Measurements from ENCODE around the gene R3HDM2. TPM values are rescaled to one million over a fixed set of nuclear protein-coding genes. Genes with fewer than 3 reads are reported as not detected.

The R3HDM2 gene
- total and polyA plus RNA-seq, 7 experiments from 2014 or later: 13.7 to 145 (median 111) TPM

DNA sequence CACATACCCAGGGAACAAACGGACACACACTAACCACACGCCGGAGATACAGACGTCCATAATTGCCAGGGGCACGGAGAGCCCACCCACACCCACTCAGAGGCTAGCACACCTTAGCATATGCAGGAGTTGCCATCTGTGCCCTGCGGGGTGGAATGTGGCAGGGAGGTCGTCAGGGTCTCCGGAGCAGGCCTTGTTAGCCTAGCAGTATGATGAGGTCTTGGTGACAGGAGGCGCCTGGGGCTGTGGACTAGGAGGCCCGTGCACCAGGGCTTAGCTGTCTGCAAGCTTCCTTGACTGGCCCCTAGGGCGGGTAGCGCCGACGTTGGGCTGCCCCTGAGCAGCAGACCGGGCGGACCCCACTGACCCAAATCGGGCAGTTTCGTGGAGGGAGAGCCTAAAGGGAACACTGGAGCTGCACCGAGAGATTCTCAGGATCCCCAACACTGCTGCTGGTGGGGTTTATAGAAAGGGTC, 189.9 kb downstream of the R3HDM2 start:
- peak overlapping the region; percentile 80 for H3K4me3 ChIP-seq (ENCODE audit: low read length)
- H3K27me3 ChIP-seq (ENCODE audit: control insufficient read depth in 2 of 2, insufficient read depth in 2 of 2, low read length in 2 of 2): peaks cover 7 to 18% of the 10 kb centered on the region in 2 donors
- H3K9me3 ChIP-seq (ENCODE audit: control insufficient read depth in 2 of 3, low read length in 3 of 3): no peaks in the 10 kb centered on the region
- no peak overlapping the region for H3K27ac ChIP-seq (ENCODE audit: low read depth, low read length)
- intact Hi-C loops (cut with micrococcal nuclease): loop anchor here (5.0 to 10.0 kb wide), 6 partner anchors 129 to 384 kb away; partner anchors contain the start of genes NAB2 (in 1 of the 2), NEMP1 (in 1 of the 2), STAT6 (in 1 of the 2) and ZBTB39 (in 1 of the 2)
- POLR2A ChIA-PET: interaction anchor here (0.6 to 7.7 kb wide), 4 partner anchors 14 to 612 kb away, joined by 3 to 79 read pairs (median 11); partner anchors contain the start of gene SHMT2
- no peak for ATAC-seq
- H3K36me3 ChIP-seq (ENCODE audit: control insufficient read depth in 2 of 3, insufficient read depth in 3 of 3, low read length in 3 of 3): no peaks in the 10 kb centered on the region
- peak overlapping the region; percentile 87 to 99 (median 95) for H3K4me3 Mint-ChIP-seq
- H3K27me3 Mint-ChIP-seq: peaks cover 50 to 75% (median 59%) of the 10 kb centered on the region in 5 donors
- peaks cover 54 to 79% (median 59%) of the 10 kb centered on the region in 7 donors for H3K4me1 Mint-ChIP-seq
- no peaks in the 10 kb centered on the region for H3K36me3 Mint-ChIP-seq
- H3K9me3 Mint-ChIP-seq: no peaks in the 10 kb centered on the region
- CTCF ChIA-PET: interaction anchor here (1.1 to 11.8 kb wide), 3 partner anchors 14 to 58 kb away, joined by 3 to 156 read pairs (median 148); partner anchors contain the start of genes NXPH4 and SHMT2
- H3K4me1 ChIP-seq (ENCODE audit: control insufficient read depth in 2 of 2, insufficient read depth in 2 of 2, low read length in 2 of 2): peaks cover 45 to 71% of the 10 kb centered on the region in 2 donors
- peak in 1 of 9 donors; percentile 13 for DNase-seq
- peak overlapping the region in 7 of 9 donors; percentile 6 to 96 (median 89) for H3K27ac Mint-ChIP-seq

- H3K4me3 Mint-ChIP-seq: peak overlapping the region; percentile 87 to 99 (median 95)
- intact Hi-C loops (cut with micrococcal nuclease): loop anchor here (5.0 to 10.0 kb wide), 6 partner anchors 128 to 385 kb away; partner anchors contain the start of genes NAB2 (in 1 of the 2), NEMP1 (in 1 of the 2), STAT6 (in 1 of the 2) and ZBTB39 (in 1 of the 2)
- Histone ChIP-seq H3K27me3 (ENCODE audit: control insufficient read depth in 2 of 2, insufficient read depth in 2 of 2, low read length in 2 of 2) (peaks cover 7 to 18% of the 10 kb centered on the region in 2 donors), H3K4me1 (ENCODE audit: control insufficient read depth in 2 of 2, insufficient read depth in 2 of 2, low read length in 2 of 2) (peaks cover 45 to 71% of the 10 kb centered on the region in 2 donors), H3K36me3 (ENCODE audit: control insufficient read depth in 2 of 3, insufficient read depth in 3 of 3, low read length in 3 of 3) (peaks cover 0 to 1% (median 0%) of the 10 kb centered on the region in 3 experiments), H3K4me3 (ENCODE audit: low read length) (peak overlapping the region; percentile 80), H3K9me3 (ENCODE audit: control insufficient read depth in 2 of 3, low read length in 3 of 3) (no peaks in the 10 kb centered on the region), H3K27ac (ENCODE audit: low read depth, low read length) (peak overlapping the region; percentile 63)
- ATAC-seq (peak; percentile 72), DNase-seq (peak; percentile 58 to 82 (median 75))
- H3K27ac Mint-ChIP-seq: peak overlapping the region; percentile 58 to 96 (median 89)
- H3K9me3 Mint-ChIP-seq: no peaks in the 10 kb centered on the region
- no peaks in the 10 kb centered on the region for H3K36me3 Mint-ChIP-seq
- ChIA-PET CTCF (interaction anchor here (0.6 to 11.8 kb wide), 7 partner anchors 13 to 601 kb away, joined by 3 to 156 read pairs (median 3); partner anchors contain the start of genes NXPH4 and SHMT2), POLR2A (interaction anchor here (0.6 to 7.7 kb wide), 3 partner anchors 13 to 217 kb away, joined by 3 to 79 read pairs (median 23); partner anchors contain the start of gene SHMT2)
- peaks cover 50 to 76% (median 61%) of the 10 kb centered on the region in 5 donors for H3K27me3 Mint-ChIP-seq
- peaks cover 54 to 79% (median 62%) of the 10 kb centered on the region in 7 donors for H3K4me1 Mint-ChIP-seq
Measured at GRCh38 chr12:57240066-57240921, 190.5 kb downstream of the R3HDM2 start.

- peak overlapping the region in 8 of 9 donors; percentile 12 to 83 (median 60) for H3K27ac Mint-ChIP-seq
- ATAC-seq: peak; percentile 0
- no peak for DNase-seq
- peaks cover 45 to 71% of the 10 kb centered on the region in 2 donors for H3K4me1 ChIP-seq (ENCODE audit: control insufficient read depth in 2 of 2, insufficient read depth in 2 of 2, low read length in 2 of 2)
- H3K27me3 ChIP-seq (ENCODE audit: control insufficient read depth in 2 of 2, insufficient read depth in 2 of 2, low read length in 2 of 2): peaks cover 7 to 18% of the 10 kb centered on the region in 2 donors
- H3K36me3 Mint-ChIP-seq: peaks cover 0 to under 1% (median under 1%) of the 10 kb centered on the region in 5 donors
- H3K4me1 Mint-ChIP-seq: peaks cover 54 to 79% (median 63%) of the 10 kb centered on the region in 7 donors
- H3K4me3 Mint-ChIP-seq: peak overlapping the region; percentile 87 to 99 (median 95)
- H3K36me3 ChIP-seq (ENCODE audit: control insufficient read depth in 2 of 3, insufficient read depth in 3 of 3, low read length in 3 of 3): peaks cover 0 to 8% (median 0%) of the 10 kb centered on the region in 3 experiments
- CTCF ChIA-PET: interaction anchor here (0.6 to 11.8 kb wide), 7 partner anchors 13 to 600 kb away, joined by 3 to 156 read pairs (median 3); partner anchors contain the start of genes NXPH4 and SHMT2
- H3K9me3 ChIP-seq (ENCODE audit: control insufficient read depth in 2 of 3, low read length in 3 of 3): no peaks in the 10 kb centered on the region
- H3K9me3 Mint-ChIP-seq: no peaks in the 10 kb centered on the region
- H3K27me3 Mint-ChIP-seq: peaks cover 50 to 76% (median 61%) of the 10 kb centered on the region in 5 donors
- peak overlapping the region; percentile 22 for H3K27ac ChIP-seq (ENCODE audit: low read depth, low read length)
- POLR2A ChIA-PET: interaction anchor here (3.5 to 7.7 kb wide), 2 partner anchors 13 to 26 kb away, joined by 23 to 79 read pairs; partner anchors contain the start of gene SHMT2
- H3K4me3 ChIP-seq (ENCODE audit: low read length): peak overlapping the region; percentile 80
- intact Hi-C loops (cut with micrococcal nuclease): loop anchor here (1.0 to 10.0 kb wide), 11 partner anchors 10 to 385 kb away; partner anchors contain the start of genes SHMT2 (in 2 of the 2), LRP1 (in 1 of the 2), NAB2 (in 1 of the 2) and NEMP1 (in 1 of the 2)
Measured at GRCh38 chr12:57239587-57240065, 191.2 kb downstream of the R3HDM2 start.

DNA sequence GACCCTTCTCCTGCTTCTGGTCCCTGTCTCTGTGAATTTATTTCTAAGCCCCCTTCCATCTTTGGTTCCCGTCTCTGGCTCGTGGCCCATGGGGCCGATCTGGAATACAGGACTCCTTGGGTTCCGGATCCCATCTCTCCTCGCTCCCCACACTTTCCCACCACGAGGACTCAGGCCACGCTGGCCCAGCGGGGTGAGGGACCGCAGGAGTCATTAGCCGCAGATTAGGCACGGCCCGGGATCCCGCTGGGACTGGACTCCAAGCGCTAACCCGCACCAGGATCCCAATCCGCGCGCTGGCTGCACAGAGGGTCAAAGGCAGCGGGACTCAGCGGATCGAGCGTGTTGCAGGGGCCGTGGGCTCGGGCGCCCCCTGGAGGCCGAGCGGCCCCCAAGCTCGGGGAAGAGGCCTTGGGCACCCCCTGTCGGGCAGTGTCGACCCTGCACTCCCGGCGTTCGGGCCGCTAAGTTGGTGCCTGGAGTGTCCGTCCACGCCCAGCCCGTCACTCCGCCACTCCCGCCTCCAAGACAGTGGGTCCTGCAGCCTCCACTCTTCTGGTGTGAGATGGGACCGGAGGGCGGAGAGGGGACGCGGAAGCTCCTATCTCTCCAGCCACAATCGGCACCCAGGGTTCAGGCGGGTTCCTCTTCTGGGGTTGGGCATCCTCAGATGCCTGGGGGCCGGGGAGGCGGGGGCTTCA, 191.8 kb downstream of the R3HDM2 start:
- Mint-ChIP-seq H3K27me3 (peaks cover 48 to 72% (median 55%) of the 10 kb centered on the region in 5 donors), H3K4me1 (peaks cover 52 to 82% (median 66%) of the 10 kb centered on the region in 7 donors), H3K36me3 (peaks cover 3 to 7% (median 6%) of the 10 kb centered on the region in 5 donors), H3K9me3 (no peaks in the 10 kb centered on the region), H3K4me3 (peak overlapping the region; percentile 87 to 99 (median 95)), H3K27ac (peak overlapping the region in 6 of 9 donors; percentile 24 to 83 (median 64))
- Histone ChIP-seq H3K4me3 (ENCODE audit: low read length) (peak overlapping the region; percentile 80), H3K9me3 (ENCODE audit: control insufficient read depth in 2 of 3, low read length in 3 of 3) (no peaks in the 10 kb centered on the region), H3K4me1 (ENCODE audit: control insufficient read depth in 2 of 2, insufficient read depth in 2 of 2, low read length in 2 of 2) (peaks cover 45 to 70% of the 10 kb centered on the region in 2 donors), H3K27ac (ENCODE audit: low read depth, low read length) (no peak overlapping the region), H3K36me3 (ENCODE audit: control insufficient read depth in 2 of 3, insufficient read depth in 3 of 3, low read length in 3 of 3) (peaks cover 0 to 14% (median 0%) of the 10 kb centered on the region in 3 experiments), H3K27me3 (ENCODE audit: control insufficient read depth in 2 of 2, insufficient read depth in 2 of 2, low read length in 2 of 2) (peaks cover 7 to 18% of the 10 kb centered on the region in 2 donors)
- intact Hi-C loops (cut with micrococcal nuclease): loop anchor here (1.0 to 2.0 kb wide), 5 partner anchors 10 to 114 kb away; partner anchors contain the start of genes SHMT2 (in 2 of the 2) and LRP1 (in 1 of the 2)
- ATAC-seq (peak; percentile 89), DNase-seq (peak; percentile 72 to 94 (median 85))
- CTCF ChIA-PET: interaction anchor here (1.0 to 11.8 kb wide), 4 partner anchors 12 to 25 kb away, joined by 3 to 156 read pairs (median 83); partner anchors contain the start of genes NXPH4 and SHMT2
- POLR2A ChIA-PET: interaction anchor here (0.6 to 7.7 kb wide), 5 partner anchors 12 to 1423 kb away, joined by 3 to 79 read pairs (median 7); partner anchors contain the start of gene SHMT2

Data from naive thymus-derived CD4-positive, alpha-beta T cell (primary cell).